Tibial nerve (tissue), 4 donors: Measurements from ENCODE around the gene SKAP1. TPM values are rescaled to one million over a fixed set of nuclear protein-coding genes. Genes with fewer than 3 reads are reported as not detected.

Experiments
- DNase-seq, 2 donors: peaks; one replicate each; pipeline ENCODE4 v3.0.0-alpha.2; 2019; ENCODE audit warnings: low spot score in 2 of 2
- H3K27ac ChIP-seq, 4 donors: fragments of 200-600 bp; sonication (generic) in 3 of 4; one replicate each; pipeline ENCODE4 v1.5.1; 2017 to 2019; ENCODE audit warnings: mild to moderate bottlenecking in 1 of 4
- H3K27me3 ChIP-seq, 2 donors: fragments of 200-600 bp; sonication (generic) in 1 of 2; one replicate each; pipeline versions ENCODE4 v1.5.1 to v1.6.0; 2017 to 2019
- H3K36me3 ChIP-seq, 3 donors: fragments of 200-600 bp; sonication (generic); one replicate each; pipeline ENCODE4 v1.5.1; 2018 to 2019
- H3K4me1 ChIP-seq, 4 donors: fragments of 200-600 bp; sonication (generic) in 3 of 4; one replicate each; pipeline ENCODE4 v1.5.1; 2017 to 2019
- H3K4me3 ChIP-seq, 4 donors: fragments of 200-600 bp; sonication (generic) in 3 of 4; one replicate each; pipeline ENCODE4 v1.5.1; 2017 to 2019; ENCODE audit warnings: mild to moderate bottlenecking in 1 of 4, moderate library complexity in 1 of 4
- H3K9me3 ChIP-seq, 4 donors: fragments of 200-600 bp; sonication (generic) in 3 of 4; one replicate each; pipeline ENCODE4 v1.5.1; 2017 to 2019
- CTCF ChIP-seq, 5 experiments: fragments of 200-600 bp in 3 of 5; fragments of 450-650 bp in 2 of 5; sonication (generic) in 3 of 5; IDR thresholded peaks; one replicate each; pipeline ENCODE4 v1.5.1; 2016 to 2019; ENCODE audit warnings: antibody characterized with exemption in 5 of 5, mild to moderate bottlenecking in 3 of 5, moderate library complexity in 2 of 5
- EP300 ChIP-seq, 2 donors: sonication (generic); formaldehyde crosslinking; IDR thresholded peaks; one replicate each; pipeline ENCODE4 v1.6.1; 2017; ENCODE audit warnings: antibody characterized with exemption in 2 of 2, mild to moderate bottlenecking in 1 of 2
- POLR2A ChIP-seq, 2 donors: fragments of 450-650 bp; IDR thresholded peaks; one replicate each; pipeline ENCODE4 v1.6.1; 2017; ENCODE audit warnings: antibody characterized with exemption in 2 of 2, mild to moderate bottlenecking in 2 of 2, moderate library complexity in 2 of 2
- WGBS, 2 donors: methylation state at CpG; one replicate each; pipeline ENCODE4 v1.1.5; 2018; 5-methylcytosine and 5-hydroxymethylcytosine counted together
- total RNA-seq, 4 donors: library from RNA; depleted of rRNA; stranded (reverse); fragments of >200 nt; gene quantifications; one replicate each; pipeline ENCODE4 v1.1.0, GENCODE V29; 2016

Gene SKAP1
- total RNA-seq, 4 donors from 2014 or later: 0.59 to 2.0 (median 1.3) TPM

- Histone ChIP-seq H3K27ac (no peak overlapping the region), H3K4me1 (peaks cover 0 to 6% (median 0%) of the 10 kb centered on the region in 4 donors), H3K9me3 (no peaks in the 10 kb centered on the region), H3K27me3 (peaks cover 0 to 4% of the 10 kb centered on the region in 2 donors), H3K36me3 (no peaks in the 10 kb centered on the region), H3K4me3 (no peak overlapping the region)
- no peak for DNase-seq
- TF ChIP-seq POLR2A (IDR thresholded peaks at IDR 0.05) (no peak), EP300 (IDR thresholded peaks at IDR 0.05) (no peak), CTCF (IDR thresholded peaks at IDR 0.05) (no peak)
- 88 to 100% methylated on average over 1 of the region's 1 CpG for WGBS, 2 donors
These were observed 252.2 kb downstream of the SKAP1 start for GRCh38 chr17:48177816-48178215.

GRCh38 chr17:48176471-48176855 is 253.6 kb downstream of the SKAP1 start:
- TF ChIP-seq CTCF (IDR thresholded peaks at IDR 0.05) (no peak), POLR2A (IDR thresholded peaks at IDR 0.05) (no peak), EP300 (IDR thresholded peaks at IDR 0.05) (no peak)
- Histone ChIP-seq H3K4me1 (peaks cover 0 to 6% (median 0%) of the 10 kb centered on the region in 4 donors), H3K36me3 (no peaks in the 10 kb centered on the region), H3K27me3 (no peaks in the 10 kb centered on the region), H3K4me3 (no peak overlapping the region), H3K27ac (no peak overlapping the region), H3K9me3 (no peaks in the 10 kb centered on the region)
- WGBS, 2 donors: 78 to 85% methylated on average over 3 of the region's 3 CpGs
- no peak for DNase-seq

GRCh38 chr17:48175692-48176470 is 254.1 kb downstream of the SKAP1 start:
- no peak for TF ChIP-seq EP300 (IDR thresholded peaks at IDR 0.05)
- TF ChIP-seq CTCF (IDR thresholded peaks at IDR 0.05): no peak
- TF ChIP-seq POLR2A (IDR thresholded peaks at IDR 0.05): no peak
- Histone ChIP-seq H3K27ac (no peak overlapping the region), H3K27me3 (no peaks in the 10 kb centered on the region), H3K4me1 (peaks cover 0 to 6% (median 0%) of the 10 kb centered on the region in 4 donors), H3K9me3 (no peaks in the 10 kb centered on the region), H3K4me3 (no peak overlapping the region), H3K36me3 (no peaks in the 10 kb centered on the region)
- no peak for DNase-seq
- 38 to 46% methylated on average over 5 of the region's 5 CpGs for WGBS, 2 donors

- Histone ChIP-seq H3K9me3 (no peaks in the 10 kb centered on the region), H3K4me3 (no peak overlapping the region), H3K36me3 (no peaks in the 10 kb centered on the region), H3K27ac (no peak overlapping the region), H3K4me1 (peaks cover 0 to 6% (median 0%) of the 10 kb centered on the region in 4 donors), H3K27me3 (no peaks in the 10 kb centered on the region)
- 66 to 78% methylated on average over 3 of the region's 3 CpGs for WGBS, 2 donors
- no peak for TF ChIP-seq POLR2A (IDR thresholded peaks at IDR 0.05)
- no peak for TF ChIP-seq CTCF (IDR thresholded peaks at IDR 0.05)
- TF ChIP-seq EP300 (IDR thresholded peaks at IDR 0.05): no peak
- no peak for DNase-seq
These were observed 255.0 kb downstream of the SKAP1 start for GRCh38 chr17:48174833-48175523.
